ENCODE results near the gene WDR20. TPM values are rescaled to one million over a fixed set of nuclear protein-coding genes. Genes with fewer than 3 reads are reported as not detected.
A peak's percentile ranks its signal among the peaks of the same experiment; 100 is the strongest.
"Not testable (repeated sequence)": the region's sequence is repeated elsewhere in the genome, so short reads cannot be mapped to it uniquely, and the experiment has no call there.

WDR20 gene
- total RNA-seq, 1 donor from 2014 or later: 20.1 TPM

- DNase-seq: not testable (repeated sequence)
Observed at GRCh38 chr14:102134719-102135118, 5.0 kb upstream of the WDR20 start.

- not testable (repeated sequence) for DNase-seq
Observed at GRCh38 chr14:102135456-102135855, 4.2 kb upstream of the WDR20 start.

DNA sequence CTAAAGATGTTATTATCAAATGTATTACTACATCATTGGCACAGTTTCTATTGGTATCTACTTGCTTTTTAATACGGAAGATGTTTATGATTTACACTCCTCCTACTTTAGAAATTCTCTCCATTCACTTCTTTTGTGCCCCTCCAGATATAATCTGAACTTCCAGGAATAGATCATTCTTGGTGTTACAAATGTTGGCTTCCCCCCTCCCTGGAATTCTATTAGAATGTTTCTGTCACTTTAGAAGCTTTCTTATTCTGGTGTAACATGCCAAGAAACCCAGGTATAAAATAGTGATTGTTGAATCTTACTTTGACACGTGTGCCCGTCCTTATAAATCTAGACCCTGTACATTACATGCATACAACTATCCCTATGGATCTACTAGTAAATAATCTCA lies 1.2 kb upstream of the WDR20 start:
- DNase-seq: no peak

- DNase-seq: peak; percentile 26
Observed at GRCh38 chr14:102138961-102139285, 774 bp upstream of the WDR20 start.

DNA sequence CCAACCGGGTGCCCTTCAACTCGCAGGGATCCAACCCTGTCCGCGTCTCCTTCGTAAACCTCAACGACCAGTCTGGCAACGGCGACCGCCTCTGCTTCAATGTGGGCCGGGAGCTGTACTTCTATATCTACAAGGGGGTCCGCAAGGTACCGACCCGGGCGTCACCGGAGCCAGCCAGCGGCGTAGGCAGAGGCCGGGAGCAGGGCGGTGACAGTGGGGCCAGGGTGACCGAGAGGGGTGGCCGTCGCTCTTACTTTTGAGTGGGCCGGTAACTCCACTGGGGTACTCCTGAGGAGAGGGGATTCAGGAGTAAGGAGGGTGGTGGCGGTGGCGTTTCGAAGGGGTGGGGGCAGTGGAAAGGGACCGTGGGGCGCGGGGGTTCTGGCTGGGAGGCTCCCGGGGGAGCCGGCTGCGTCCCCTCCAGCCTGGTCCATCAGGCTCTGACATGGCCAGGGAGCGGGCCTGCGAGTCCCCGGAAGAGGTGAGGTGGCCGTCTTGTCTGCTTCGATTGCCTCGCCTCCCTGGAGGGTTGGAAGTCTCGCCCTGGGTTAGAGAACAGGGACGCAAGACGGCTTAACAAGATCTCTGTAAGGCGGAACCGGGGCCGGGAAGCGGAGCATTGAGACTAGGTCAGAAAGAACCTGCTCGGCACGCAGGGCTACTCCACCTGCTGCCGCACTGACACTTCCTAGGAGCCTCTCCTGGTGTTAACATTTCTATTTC lies 491 bp downstream of the WDR20 start:
- DNase-seq: peak; percentile 39

DNA sequence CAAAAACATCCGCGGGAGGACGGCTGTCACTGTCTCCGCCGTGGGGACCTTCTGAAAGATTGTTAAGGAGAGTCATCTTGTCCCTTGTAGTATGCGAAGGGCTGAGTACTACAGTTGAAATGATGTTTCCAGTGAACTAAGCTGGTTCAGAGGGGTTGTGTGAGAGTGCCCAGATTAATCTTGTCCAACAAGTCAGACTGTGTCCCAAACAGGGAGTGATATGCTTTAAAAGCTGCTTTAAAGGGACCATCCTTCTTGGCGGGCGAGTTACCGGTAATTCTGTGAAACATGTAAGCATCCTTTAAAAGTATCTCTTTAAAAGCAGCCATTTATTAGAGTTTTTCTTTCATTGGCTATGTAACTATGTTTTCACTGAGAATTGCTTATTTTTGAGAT lies 1.1 kb downstream of the WDR20 start:
- DNase-seq: no peak

- DNase-seq: no peak
Observed at GRCh38 chr14:102141797-102142196, 2.1 kb downstream of the WDR20 start.

- no peak for DNase-seq
Observed at GRCh38 chr14:102144914-102145313, 5.2 kb downstream of the WDR20 start.

GRCh38 chr14:102145395-102145794 lies 5.7 kb downstream of the WDR20 start:
- no peak for DNase-seq

DNA sequence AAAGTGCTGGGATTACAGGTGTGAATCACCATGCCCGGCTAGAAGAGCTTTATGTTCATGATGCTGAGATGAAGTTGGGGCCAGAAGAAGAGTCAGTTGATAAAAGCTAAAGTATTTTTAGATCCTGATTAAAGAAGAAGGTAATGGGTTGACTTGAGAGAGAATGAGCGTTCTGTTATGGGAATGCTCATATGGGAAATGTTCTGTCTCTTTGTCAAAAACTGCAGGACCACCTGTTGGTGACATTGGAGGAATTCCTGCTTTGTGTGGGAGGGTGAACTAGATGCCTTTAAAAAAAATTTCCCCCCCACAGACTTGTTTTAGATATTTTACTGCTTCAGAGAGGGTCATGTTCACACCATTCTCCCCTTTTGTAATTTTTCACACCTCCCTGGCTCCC lies 6.7 kb downstream of the WDR20 start:
- DNase-seq: no peak

DNA sequence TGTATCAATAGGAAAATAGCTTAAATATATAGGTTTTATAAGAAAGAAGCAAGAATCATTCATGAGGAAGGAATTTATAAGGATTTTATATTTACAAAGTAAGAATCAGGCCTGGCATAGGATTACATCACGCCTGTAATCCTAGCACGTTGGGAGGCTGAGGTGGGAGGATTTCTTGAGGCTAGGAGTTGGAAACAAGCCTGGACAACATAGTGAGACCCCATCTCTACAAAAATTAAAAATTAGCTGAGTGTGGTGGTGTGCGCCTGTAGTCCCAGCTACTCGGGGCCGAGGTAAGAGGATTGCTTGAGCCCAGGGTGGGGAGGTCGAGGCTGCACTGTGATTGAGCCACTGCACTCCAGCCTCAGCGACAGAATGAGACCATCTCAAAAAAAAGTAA lies 10.4 kb downstream of the WDR20 start:
- no peak for DNase-seq

- DNase-seq: no peak
Observed at GRCh38 chr14:102150744-102151143, 11.0 kb downstream of the WDR20 start.

DNA sequence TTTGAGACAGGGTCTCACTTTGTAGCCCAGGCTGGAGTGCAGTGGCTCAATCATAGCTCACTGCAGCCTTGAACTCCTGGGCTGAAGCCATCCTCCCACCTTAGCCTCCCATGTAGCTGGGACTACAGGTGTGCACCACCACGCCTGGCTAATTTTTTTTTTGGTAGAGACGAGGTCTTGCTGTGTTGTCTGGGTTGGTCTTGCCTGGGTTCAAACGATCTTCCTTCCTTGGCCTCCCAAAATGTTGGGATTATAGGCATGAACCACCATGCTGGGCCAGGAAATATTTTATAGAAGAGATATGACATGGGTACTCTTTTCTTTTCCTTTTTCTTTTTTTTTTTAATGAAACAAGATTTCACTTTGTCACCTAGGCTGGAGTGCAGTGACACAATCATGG lies 11.7 kb downstream of the WDR20 start:
- DNase-seq: not testable (repeated sequence)

GRCh38 chr14:102154121-102154520 lies 14.4 kb downstream of the WDR20 start:
- DNase-seq: no peak

DNA sequence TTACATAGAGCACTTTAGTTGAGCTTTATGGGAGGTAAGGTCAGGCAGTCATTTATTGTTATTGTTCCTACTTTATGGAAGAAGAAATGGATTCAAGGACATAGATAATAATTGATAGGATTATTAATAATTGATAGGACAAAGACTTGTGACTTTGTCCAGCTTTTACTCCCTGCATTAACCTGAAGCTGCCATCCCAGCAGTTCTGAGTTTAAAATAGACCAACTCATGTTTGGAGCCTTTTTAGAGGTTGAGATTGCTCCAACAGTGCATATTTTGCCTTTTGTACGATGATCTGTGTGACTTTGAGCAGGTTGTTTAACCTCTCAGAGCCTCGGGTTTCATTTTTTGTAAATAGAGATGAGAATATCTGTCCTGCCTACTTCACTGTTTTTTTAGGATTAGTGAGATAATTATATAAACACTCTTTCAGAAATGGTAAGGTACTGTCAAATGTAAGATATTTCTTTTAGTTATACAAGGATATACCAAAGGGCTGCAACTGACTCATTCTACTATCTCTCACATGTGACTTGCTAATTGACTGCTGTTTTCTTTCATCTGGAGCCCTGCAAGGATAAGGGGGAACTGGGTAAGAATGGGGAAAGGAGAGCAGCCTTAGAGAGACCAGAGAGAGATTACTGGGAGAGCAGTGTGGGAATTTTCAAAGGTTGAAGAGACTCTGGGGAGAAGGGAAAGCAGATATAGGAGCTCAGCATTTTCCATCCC lies 15.3 kb downstream of the WDR20 start:
- no peak for DNase-seq

DNA sequence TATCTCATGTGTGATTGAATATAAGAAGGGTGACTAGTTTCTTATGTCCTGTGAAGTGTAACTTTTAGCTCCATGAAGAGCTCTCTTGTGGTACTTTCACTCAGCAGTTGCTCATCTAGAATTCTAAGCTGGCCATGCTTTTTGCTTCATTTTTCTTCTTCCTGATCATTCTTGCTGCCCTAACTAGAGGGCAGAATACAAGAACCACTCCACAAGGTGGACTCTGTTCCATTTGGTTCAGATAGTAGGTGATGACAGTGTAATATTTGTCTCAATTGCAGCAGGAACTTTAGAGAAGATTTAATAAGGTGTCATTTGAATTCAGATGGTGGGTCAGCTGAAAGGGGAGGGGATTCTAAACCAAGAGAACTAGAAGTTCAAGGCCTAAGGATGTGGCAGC lies 17.6 kb downstream of the WDR20 start:
- no peak for DNase-seq

DNA sequence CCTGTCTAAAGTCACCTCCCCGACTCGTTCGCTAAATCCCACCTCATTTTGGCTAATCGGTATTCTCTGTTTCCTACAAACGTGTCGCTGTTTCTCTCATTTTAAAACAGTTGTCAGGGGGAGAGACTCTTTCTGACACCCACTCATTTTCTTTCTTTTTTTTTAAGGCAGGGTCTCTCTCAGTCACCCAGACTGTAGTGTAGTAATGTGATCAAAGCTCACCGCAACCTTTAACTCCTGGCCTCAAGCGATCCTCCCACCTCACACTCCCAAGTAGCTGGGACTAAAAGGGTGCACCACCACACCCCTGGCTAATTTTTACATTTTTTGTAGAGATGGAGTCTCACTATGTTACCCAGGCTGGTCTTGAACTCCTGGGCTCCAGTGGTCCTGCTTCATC lies 19.1 kb downstream of the WDR20 start:
- DNase-seq: no peak

DNA sequence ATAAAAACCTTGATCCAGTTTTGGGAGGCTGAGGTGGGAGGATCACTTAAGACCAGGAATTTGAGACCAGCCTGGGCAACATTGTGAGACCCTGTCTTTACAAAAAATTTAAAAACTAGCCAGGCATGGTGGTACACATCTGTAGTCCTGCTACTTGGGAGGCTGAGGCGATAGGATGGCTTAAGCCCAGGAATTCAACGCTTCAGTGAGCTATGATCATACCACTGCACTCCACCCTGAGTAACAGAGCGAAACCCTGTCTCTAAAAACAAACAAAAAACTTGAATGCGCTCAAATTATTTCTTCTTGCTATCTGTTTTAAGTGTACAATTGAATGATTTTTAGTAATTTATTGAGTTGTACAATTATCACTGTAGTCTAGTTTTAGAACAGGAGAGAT lies 20.1 kb downstream of the WDR20 start:
- no peak for DNase-seq

DNA sequence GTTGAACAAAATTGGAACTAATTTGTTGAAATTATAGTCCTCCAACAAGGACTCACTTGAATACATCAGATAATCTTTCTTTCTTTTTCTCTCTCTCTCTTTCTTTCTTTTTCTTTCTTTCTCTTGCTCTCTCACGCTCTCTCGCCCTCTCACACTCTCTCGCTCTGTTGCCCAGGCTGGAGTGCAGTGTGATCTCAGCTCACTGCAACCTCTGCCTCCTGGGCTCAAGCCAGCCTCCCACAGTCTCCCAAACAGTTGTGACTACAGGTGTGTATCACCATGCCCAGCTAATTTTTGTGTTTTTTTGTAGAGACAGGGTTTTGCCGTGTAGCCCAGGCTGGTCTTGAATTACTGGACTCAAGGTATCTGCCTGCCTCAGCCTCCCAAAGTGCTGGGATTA lies 22.8 kb downstream of the WDR20 start:
- DNase-seq: no peak

DNA sequence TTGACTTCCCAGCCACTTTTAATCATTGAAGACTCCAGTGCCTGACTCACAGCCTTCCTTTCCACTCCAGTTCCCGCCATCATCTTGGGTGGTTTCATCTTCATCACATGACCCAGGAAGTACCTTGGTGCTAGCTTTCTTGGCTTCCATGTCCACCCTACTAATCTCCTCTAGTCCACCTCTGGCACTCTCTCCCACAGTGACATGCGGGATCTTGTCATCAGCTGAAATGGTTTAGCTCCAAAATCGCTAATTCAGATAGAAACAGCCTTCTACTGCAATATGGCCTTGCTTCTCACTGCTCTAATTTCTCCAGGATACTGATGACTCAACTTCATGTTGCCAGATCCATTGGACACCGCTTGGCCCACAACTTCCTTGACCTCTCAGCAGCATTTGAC lies 24.5 kb downstream of the WDR20 start:
- DNase-seq: peak; percentile 56

GRCh38 chr14:102164965-102165364 lies 25.3 kb downstream of the WDR20 start:
- DNase-seq: no peak

GRCh38 chr14:102170061-102170460 lies 30.4 kb downstream of the WDR20 start:
- no peak for DNase-seq

DNA sequence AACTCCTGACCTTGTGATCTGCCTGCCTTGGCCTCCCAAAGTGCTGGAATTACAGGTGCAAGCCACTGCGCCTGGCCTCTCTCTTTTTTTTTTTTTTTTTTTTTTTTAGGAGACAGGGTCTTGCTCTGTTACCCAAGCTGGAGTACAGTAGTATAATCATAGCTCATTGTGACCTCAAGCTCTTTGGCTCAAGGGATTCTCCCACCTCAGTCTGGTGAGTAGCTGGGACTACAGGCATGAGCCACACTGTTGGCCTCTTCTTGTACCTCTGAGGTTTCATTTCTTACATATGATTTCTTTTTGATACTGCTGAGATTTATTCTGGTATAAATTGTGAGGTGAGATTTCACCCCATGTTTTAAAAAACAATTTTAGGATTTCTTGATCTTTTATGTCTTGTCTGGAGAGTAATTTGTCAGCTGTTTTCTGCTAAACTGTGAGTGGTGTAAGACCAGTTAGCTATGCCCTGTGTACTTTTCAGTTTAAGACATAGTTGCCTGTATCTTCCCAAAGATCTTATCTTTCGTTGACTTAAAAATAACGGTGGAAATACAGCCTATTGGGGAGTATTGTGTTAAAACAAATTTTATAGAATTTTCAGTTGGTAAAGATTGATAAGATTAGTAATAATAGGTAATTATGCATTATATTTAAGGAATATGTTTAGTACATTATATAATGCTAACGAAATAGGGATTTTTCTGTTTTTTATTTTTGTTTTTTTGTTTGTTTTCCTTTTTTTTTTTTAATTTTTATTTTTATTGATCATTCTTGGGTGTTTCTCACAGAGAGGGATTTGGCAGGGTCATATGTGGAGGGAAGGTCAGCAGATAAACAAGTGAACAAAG lies 31.7 kb downstream of the WDR20 start:
- DNase-seq: no peak

DNA sequence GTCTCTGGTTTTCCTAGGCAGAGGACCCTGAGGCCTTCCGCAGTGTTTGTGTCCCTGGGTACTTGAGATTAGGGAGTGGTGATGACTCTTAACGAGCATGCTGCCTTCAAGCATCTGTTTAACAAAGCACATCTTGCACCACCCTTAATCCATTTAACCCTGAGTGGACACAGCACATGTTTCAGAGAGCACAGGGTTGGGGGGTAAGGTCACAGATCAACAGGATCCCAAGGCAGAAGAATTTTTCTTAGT lies 32.2 kb downstream of the WDR20 start:
- not testable (repeated sequence) for DNase-seq

Measured in dermis blood vessel endothelial cell (primary cell).